Stimulated activated naive CD8-positive, alpha-beta T cell treated with anti-CD3 and anti-CD28 coated beads, Interleukin-15, amount 100 ng/mL, for 72 hours (primary cell): ENCODE measurements around the gene PKP2.

Experiments
- ATAC-seq: fragments of 150-1000 bp; cut with Tn5 transposase; 2 replicates; pipeline ENCODE4 v1.10.0; 2021; ENCODE audit warnings: mild to moderate bottlenecking, moderate library complexity
- DNase-seq, 2 donors: peaks; one replicate each; pipeline ENCODE4 v3.0.0; 2021 to 2022
- H3K27ac Mint-ChIP-seq, 2 donors: one replicate each; pipeline ENCODE4 v1.8.0; 2022; ENCODE audit warnings: mild to moderate bottlenecking in 2 of 2, mixed read lengths in 2 of 2, moderate library complexity in 2 of 2
- H3K27me3 Mint-ChIP-seq: one replicate; pipeline ENCODE4 v1.8.0; 2022; ENCODE audit warnings: mixed read lengths
- H3K4me1 Mint-ChIP-seq: one replicate; pipeline ENCODE4 v1.8.0; 2022; ENCODE audit warnings: mild to moderate bottlenecking, mixed read lengths
- H3K4me3 Mint-ChIP-seq, 2 donors: one replicate each; pipeline ENCODE4 v1.8.0; 2022; ENCODE audit warnings: mild to moderate bottlenecking in 2 of 2, mixed read lengths in 2 of 2, moderate library complexity in 1 of 2
- H3K9me3 Mint-ChIP-seq, 2 donors: one replicate each; pipeline ENCODE4 v1.8.0; 2022; ENCODE audit warnings: mixed read lengths in 2 of 2

PKP2 gene

DNA sequence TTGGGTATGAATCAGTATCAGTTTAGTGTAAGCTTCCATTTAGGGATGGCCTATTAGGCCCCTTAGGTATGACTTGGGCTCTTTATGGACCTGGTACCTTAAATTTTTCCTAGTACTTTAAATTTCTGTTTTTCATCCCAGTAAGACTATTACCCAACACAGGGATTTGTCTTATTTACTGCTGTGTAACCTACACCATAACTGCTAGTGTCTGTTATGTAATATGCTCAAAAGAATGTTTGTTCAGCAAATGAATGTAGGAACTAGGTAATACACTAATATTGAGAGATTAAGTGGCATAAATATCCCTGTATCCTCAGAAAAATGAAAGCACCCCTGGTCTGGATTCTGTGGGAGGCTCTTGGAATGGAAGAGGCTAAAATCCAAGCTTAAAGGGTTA lies 77.2 kb downstream of the PKP2 start:
- DNase-seq (no peak), ATAC-seq (no peak)
- no peak overlapping the region for H3K27ac Mint-ChIP-seq
- no peaks in the 10 kb centered on the region for H3K9me3 Mint-ChIP-seq
- H3K27me3 Mint-ChIP-seq = no peaks in the 10 kb centered on the region
- H3K4me1 Mint-ChIP-seq = no peaks in the 10 kb centered on the region
- H3K4me3 Mint-ChIP-seq = no peak overlapping the region

DNA sequence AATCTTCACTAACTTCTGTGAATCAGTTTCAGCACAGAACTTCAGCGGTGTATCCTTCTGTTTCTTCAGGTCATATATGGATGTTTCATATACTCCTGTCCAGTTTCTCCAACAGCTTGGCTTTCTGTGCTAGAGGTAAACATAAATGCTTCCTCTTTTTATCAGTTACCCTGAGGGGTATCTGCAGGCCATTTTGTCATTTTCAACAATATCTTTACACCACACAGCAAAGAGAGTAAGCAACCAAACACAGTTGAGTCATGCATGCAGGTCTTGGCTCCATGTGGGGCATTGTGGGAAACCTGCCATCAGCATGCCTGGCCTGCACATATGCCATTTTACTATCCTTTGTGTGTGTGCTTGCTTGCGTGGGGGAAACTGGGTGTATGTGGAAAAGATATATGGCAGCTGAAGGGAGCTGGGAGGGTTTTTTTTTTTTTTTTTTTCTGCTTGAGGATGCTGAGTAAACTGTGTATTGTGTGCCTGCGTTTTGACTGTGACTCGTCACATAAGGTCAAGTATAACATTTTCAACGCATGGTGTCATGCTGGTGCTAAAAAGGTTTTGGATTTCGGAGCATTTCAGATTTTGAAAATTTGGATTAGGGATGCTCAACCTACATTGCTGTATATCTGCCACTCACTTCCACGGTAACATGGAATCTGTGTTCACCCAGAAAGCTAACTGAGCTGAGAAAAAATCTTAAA lies 84.7 kb downstream of the PKP2 start:
- Mint-ChIP-seq H3K27ac (no peak overlapping the region), H3K27me3 (peaks cover 13% of the 10 kb centered on the region), H3K4me3 (no peak overlapping the region), H3K9me3 (peaks cover 0 to 18% of the 10 kb centered on the region in 2 donors), H3K4me1 (no peaks in the 10 kb centered on the region)
- no peak for ATAC-seq
- DNase-seq = no peak

GRCh38 chr12:32809846-32810245 lies 86.7 kb downstream of the PKP2 start:
- H3K9me3 Mint-ChIP-seq = peaks cover 0 to 21% of the 10 kb centered on the region in 2 donors
- H3K27me3 Mint-ChIP-seq = peaks cover 13% of the 10 kb centered on the region
- H3K4me3 Mint-ChIP-seq = no peak overlapping the region
- H3K27ac Mint-ChIP-seq = peak overlapping the region in 1 of 2 donors; percentile 36
- ATAC-seq = no peak
- DNase-seq = no peak
- H3K4me1 Mint-ChIP-seq = no peaks in the 10 kb centered on the region

GRCh38 chr12:32809196-32809595 lies 87.4 kb downstream of the PKP2 start:
- H3K4me3 Mint-ChIP-seq = no peak overlapping the region

DNA sequence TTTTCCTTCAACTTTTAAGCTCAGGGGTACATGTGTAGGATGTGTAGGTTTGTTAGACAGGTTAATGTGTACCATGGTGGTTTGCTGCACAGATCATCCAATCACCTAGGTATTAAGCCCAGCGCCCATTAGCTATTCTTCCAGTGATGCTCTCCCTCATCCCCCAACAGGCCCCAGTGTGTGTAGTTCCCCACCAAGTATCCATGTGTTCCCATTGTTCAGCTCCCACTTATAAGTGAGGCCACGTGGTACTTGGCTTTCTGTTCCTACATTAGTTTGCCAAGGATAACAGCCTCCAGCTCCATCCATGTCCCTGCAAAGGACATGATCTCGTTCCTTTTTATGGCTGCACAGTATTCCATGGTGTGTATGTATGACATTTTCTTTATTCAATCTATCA lies 92.3 kb downstream of the PKP2 start:
- Mint-ChIP-seq H3K4me3 (no peak overlapping the region), H3K4me1 (no peaks in the 10 kb centered on the region), H3K9me3 (peaks cover 0 to 21% of the 10 kb centered on the region in 2 donors), H3K27ac (no peak overlapping the region), H3K27me3 (peaks cover 13% of the 10 kb centered on the region)
- ATAC-seq (no peak), DNase-seq (no peak)

More at GRCh38 chr12:32809196-32809595, 87.4 kb downstream of the PKP2 start:
- no peak for ATAC-seq
- no peak overlapping the region for H3K27ac Mint-ChIP-seq
- peaks cover 0 to 21% of the 10 kb centered on the region in 2 donors for H3K9me3 Mint-ChIP-seq
- no peaks in the 10 kb centered on the region for H3K4me1 Mint-ChIP-seq
- peaks cover 13% of the 10 kb centered on the region for H3K27me3 Mint-ChIP-seq
- no peak for DNase-seq

GRCh38 chr12:32801269-32801980 lies 95.2 kb downstream of the PKP2 start:
- no peaks in the 10 kb centered on the region for H3K4me1 Mint-ChIP-seq
- no peaks in the 10 kb centered on the region for H3K9me3 Mint-ChIP-seq
- H3K27ac Mint-ChIP-seq = no peak overlapping the region
- no peak for ATAC-seq
- no peak overlapping the region for H3K4me3 Mint-ChIP-seq
- H3K27me3 Mint-ChIP-seq = no peaks in the 10 kb centered on the region
- no peak for DNase-seq

- DNase-seq (no peak), ATAC-seq (no peak)
- Mint-ChIP-seq H3K27ac (no peak overlapping the region), H3K4me1 (no peaks in the 10 kb centered on the region), H3K9me3 (no peaks in the 10 kb centered on the region), H3K4me3 (no peak overlapping the region), H3K27me3 (no peaks in the 10 kb centered on the region)
Observed at GRCh38 chr12:32794281-32794680, 102.3 kb downstream of the PKP2 start.

GRCh38 chr12:32789916-32790315 lies 106.7 kb downstream of the PKP2 start:
- Mint-ChIP-seq H3K27me3 (no peaks in the 10 kb centered on the region), H3K4me3 (no peak overlapping the region), H3K9me3 (peaks cover 0 to 5% of the 10 kb centered on the region in 2 donors), H3K27ac (no peak overlapping the region), H3K4me1 (no peaks in the 10 kb centered on the region)
- ATAC-seq (no peak), DNase-seq (no peak)

GRCh38 chr12:32789446-32789845 lies 107.1 kb downstream of the PKP2 start:
- ATAC-seq (no peak), DNase-seq (no peak)
- H3K4me1 Mint-ChIP-seq = no peaks in the 10 kb centered on the region
- H3K9me3 Mint-ChIP-seq = peaks cover 0 to 5% of the 10 kb centered on the region in 2 donors
- H3K27me3 Mint-ChIP-seq = no peaks in the 10 kb centered on the region
- H3K4me3 Mint-ChIP-seq = no peak overlapping the region
- no peak overlapping the region for H3K27ac Mint-ChIP-seq

DNA sequence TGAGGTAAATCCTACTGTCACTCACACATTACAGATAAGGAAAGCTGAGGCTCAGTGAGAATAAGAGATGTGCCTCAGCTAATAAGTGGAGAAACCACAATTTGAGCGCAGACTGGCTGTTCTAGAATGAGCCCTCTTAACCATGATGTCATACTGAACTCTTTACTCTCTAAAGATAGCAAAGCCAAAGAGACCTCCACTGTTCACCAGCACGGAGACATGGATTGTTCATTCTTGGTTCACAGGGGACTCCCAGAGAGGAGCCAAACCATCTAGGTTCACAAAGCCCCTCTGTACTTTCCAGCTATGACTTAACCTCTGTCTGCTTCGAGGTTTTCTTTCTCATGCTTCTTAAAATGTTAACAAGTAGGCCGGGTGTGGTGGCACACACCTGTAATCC lies 108.2 kb downstream of the PKP2 start:
- Mint-ChIP-seq H3K27me3 (no peaks in the 10 kb centered on the region), H3K9me3 (peaks cover 0 to 5% of the 10 kb centered on the region in 2 donors), H3K27ac (no peak overlapping the region), H3K4me3 (no peak overlapping the region), H3K4me1 (no peaks in the 10 kb centered on the region)
- DNase-seq (no peak), ATAC-seq (no peak)

DNA sequence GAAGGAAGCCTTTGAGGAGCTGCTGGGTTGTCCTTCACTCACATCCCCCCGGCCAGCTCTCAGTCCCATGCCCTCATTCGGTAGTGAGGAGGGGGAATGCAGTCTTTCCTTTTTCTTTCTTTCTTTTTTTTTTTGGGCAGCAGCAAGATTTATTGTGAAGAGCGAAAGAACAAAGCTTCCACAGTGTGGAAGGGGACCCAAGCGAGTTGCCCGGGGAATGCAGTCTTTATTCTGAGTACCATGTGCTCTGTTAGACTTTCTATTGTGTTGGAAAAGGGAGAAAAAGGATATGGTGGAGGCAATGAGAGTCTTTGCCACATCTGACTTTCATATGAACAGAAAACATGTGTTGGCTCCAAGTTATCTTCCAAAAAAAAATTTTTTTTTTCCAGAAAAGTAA lies 111.0 kb downstream of the PKP2 start:
- no peak overlapping the region for H3K27ac Mint-ChIP-seq
- no peaks in the 10 kb centered on the region for H3K27me3 Mint-ChIP-seq
- H3K4me3 Mint-ChIP-seq = no peak overlapping the region
- ATAC-seq = no peak
- DNase-seq = no peak
- peaks cover 0 to 5% of the 10 kb centered on the region in 2 donors for H3K9me3 Mint-ChIP-seq
- H3K4me1 Mint-ChIP-seq = no peaks in the 10 kb centered on the region

- no peak for DNase-seq
- Mint-ChIP-seq H3K4me1 (no peaks in the 10 kb centered on the region), H3K27me3 (peaks cover 10% of the 10 kb centered on the region), H3K27ac (no peak overlapping the region), H3K4me3 (no peak overlapping the region), H3K9me3 (peaks cover 0 to 3% of the 10 kb centered on the region in 2 donors)
- ATAC-seq = no peak
Observed at GRCh38 chr12:32783029-32783428, 113.5 kb downstream of the PKP2 start.

DNA sequence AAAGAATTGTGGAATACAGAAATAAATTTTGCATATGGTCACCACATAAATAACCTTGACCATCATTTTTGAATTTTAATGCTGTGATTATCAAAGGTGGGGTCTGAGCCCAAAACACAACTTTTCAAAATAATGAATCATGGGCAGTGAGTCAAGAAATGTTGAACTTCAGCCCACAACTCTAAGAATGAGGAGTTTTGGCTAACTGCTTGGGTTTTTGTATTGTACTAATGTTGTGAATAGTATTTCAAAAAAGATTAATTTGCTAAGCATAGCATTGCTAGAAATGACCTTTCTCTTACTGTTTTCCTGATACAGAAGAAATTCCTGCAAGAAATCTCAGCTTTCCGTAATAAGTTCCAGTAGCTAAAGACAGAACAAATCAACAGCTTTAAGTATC lies 116.5 kb downstream of the PKP2 start:
- DNase-seq = no peak
- Mint-ChIP-seq H3K27me3 (peaks cover 10% of the 10 kb centered on the region), H3K9me3 (no peaks in the 10 kb centered on the region), H3K4me1 (no peaks in the 10 kb centered on the region), H3K4me3 (no peak overlapping the region), H3K27ac (no peak overlapping the region)
- no peak for ATAC-seq

DNA sequence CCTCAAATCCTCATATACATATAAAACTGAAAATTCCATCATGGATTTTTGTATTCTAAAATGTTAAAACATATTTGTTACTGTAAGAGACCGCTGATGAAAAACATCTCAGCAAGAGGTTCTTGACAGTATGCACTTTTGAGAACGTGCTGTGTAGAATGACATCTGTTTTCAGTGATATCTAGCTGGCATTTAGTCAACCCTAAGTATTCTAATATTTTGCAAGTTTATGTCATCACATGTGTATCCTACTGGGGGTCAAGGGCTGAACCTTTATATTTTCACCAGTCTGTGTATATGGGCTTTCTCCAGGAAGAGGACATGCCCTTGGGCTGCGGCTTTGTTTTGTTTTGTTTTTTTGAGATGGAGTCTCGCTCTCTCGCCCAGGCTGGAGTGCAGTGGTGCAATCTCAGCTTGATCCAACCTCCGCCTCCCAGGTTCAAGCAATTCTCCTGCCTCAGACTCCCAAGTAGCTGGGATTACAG lies 118.8 kb downstream of the PKP2 start:
- Mint-ChIP-seq H3K27ac (no peak overlapping the region), H3K9me3 (no peaks in the 10 kb centered on the region), H3K4me3 (no peak overlapping the region), H3K27me3 (peaks cover 10% of the 10 kb centered on the region), H3K4me1 (no peaks in the 10 kb centered on the region)
- ATAC-seq (no peak), DNase-seq (no peak)

DNA sequence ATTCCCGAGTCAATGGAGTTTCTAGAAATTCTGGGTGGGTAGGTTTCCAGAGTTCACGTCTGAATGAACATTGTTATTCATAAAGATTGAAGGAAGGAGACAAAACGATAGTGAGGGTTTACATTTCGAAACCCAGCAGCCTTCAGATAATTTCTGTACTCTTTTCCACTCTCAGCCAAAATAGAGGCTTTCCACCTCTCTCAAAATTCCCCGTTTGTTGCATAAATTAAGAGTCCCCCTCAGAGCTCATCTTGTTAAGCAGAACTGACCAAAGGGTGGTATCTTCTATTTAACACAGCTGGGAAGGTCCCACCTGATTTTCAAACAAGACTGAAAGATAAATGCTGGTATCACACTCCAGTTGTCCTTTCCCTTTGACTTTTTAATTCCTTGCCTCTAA lies 119.4 kb downstream of the PKP2 start:
- no peak for ATAC-seq
- no peak overlapping the region for H3K4me3 Mint-ChIP-seq
- H3K9me3 Mint-ChIP-seq = no peaks in the 10 kb centered on the region
- peaks cover 10% of the 10 kb centered on the region for H3K27me3 Mint-ChIP-seq
- no peak overlapping the region for H3K27ac Mint-ChIP-seq
- DNase-seq = no peak
- no peaks in the 10 kb centered on the region for H3K4me1 Mint-ChIP-seq

- Mint-ChIP-seq H3K4me3 (no peak overlapping the region), H3K9me3 (no peaks in the 10 kb centered on the region), H3K4me1 (no peaks in the 10 kb centered on the region), H3K27ac (no peak overlapping the region), H3K27me3 (peaks cover 10% of the 10 kb centered on the region)
- DNase-seq (no peak), ATAC-seq (no peak)
Observed at GRCh38 chr12:32776258-32776657, 120.3 kb downstream of the PKP2 start.
